NCI-H2227 (cell line): ENCODE data around the gene PIK3R5.
"Not testable (repeated sequence)": the region's sequence is repeated elsewhere in the genome, so short reads cannot be mapped to it uniquely, and the experiment has no call there.

Experiments
- DNase-seq: peaks from one replicate; lab custom pipeline; 2025; ENCODE audit not compliant: unreplicated experiment; lab: John Stamatoyannopoulos, UW

The PIK3R5 gene

GRCh38 chr17:8985054-8985701 lies 19.7 kb upstream of the PIK3R5 start:
- no peak for DNase-seq

DNA sequence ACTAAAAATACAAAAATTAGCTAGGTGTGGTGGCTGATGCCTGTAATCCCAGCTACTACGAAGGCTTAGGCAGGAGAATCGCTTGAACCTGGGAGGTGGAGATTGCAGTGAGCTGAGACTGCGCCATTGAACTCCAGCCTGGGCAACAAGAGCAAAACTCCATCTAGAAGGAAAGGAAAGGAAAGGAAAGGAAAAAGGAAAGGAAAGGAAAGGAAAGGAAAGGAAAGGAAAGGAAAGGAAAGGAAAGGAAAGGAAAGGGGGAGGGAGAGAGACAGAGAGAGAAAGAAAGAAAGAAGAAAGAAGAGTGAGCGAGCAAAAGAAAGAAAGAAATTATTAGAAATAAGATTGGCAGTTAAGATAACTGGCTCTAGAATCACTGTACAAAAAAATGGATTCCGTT lies 18.7 kb upstream of the PIK3R5 start:
- DNase-seq: not testable (repeated sequence)

DNA sequence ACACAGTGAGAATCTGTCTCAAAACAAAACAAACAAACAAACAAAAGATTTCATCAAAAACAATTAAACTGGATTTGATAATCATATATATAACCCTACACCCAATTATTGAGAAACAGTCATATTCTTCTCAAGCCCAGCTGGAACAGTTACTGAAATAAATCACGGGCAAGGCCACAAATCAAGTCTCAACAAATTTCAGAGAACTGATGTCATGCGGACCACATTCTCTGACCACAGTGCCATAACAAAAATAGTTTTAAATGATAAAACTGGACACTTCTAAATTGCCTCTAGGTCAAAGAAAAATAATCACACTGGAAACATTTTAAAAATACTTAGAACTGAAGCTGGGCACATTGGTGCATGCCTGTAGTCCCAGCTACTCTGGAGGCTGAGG lies 15.9 kb upstream of the PIK3R5 start:
- DNase-seq: no peak

DNA sequence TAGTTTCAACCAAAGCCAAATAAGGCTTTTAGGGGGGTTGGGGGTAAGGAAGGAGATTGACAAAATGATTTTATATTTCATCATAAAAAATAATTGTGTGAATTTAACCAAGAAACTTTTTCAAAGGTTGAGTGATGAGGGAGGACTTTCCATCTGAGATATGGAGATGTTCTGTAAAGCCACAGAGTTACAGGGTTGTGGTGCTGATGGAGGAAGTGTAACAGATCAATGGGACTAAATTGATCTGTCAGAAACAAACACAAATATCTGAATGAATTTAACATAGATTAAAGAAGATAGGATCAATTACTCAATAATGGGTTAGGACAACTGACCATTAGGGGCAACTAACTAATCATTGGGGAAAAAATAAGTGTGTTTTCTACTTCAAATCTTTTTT lies 14.2 kb upstream of the PIK3R5 start:
- no peak for DNase-seq

GRCh38 chr17:8976638-8977037 lies 11.1 kb upstream of the PIK3R5 start:
- DNase-seq: no peak

DNA sequence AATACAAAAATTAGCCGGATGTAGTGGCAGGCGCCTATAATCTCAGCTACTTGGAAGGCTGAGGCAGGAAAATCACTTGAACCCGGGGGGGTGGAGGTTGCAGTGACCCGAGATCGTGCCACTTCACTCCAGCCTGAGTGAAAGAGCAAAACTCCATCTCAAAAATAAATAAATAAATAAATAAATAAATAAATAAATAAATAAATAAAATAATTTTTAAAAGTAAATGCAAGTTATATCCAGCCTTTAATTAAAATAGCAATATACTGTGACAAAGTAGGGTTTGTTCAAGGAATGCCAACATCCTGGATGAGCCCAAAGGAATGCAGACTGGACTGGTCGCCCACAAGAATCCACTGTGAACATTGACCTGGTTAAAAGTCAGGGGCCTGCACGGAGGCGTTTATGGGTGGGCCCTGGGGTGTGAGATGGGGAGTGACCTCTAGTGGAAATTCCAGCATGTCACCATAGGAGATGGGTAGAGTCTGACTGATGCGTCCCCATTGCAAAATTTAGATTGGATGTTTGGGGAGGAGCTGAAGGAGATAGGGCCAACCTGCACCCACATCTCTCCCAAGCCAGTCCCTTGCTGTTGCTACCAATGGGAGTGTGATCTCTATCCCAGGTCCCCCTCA lies 9.7 kb upstream of the PIK3R5 start:
- DNase-seq: no peak

- DNase-seq: no peak
Observed at GRCh38 chr17:8969901-8970300, 4.4 kb upstream of the PIK3R5 start.

DNA sequence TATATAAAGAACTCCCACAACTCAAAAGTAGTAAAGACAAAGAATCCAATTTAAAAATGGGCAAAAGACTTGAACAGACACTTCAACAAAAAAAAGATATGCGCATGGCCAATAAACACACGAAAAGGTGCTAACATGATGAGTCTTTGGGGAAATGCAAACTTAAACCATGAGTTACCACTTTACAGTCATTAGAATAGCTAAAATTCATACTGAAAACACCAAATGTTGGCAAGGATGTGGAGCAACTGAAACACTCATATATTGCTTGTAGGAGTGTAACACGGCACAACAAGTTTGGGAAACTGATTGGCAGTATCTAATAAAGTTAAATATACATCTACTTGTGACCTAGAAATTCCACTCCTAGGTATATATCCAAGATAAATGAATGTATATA lies 3.0 kb upstream of the PIK3R5 start:
- DNase-seq: no peak

DNA sequence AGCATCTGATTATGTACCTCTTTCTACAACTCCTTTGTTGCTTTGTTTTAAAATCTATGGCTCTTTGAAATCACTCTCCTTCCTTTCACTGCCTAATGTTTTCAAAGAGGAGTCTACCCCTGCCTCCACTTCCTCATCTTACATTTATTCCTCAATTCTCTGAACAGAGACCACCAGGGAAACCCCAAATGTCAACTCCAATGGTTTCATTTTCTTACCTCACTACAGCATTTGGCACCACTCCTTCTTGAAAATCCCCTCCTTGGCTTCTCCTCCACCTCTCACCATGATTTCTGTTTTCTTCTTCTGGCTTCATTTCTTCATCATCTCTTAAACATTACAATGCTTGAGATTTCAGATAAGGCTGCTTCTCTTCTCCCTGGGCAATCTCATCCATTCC lies 2.4 kb upstream of the PIK3R5 start:
- DNase-seq: no peak

- DNase-seq: no peak
Observed at GRCh38 chr17:8966926-8967325, 1.4 kb upstream of the PIK3R5 start.

- DNase-seq: no peak
Observed at GRCh38 chr17:8964801-8965393, 610 bp downstream of the PIK3R5 start.

DNA sequence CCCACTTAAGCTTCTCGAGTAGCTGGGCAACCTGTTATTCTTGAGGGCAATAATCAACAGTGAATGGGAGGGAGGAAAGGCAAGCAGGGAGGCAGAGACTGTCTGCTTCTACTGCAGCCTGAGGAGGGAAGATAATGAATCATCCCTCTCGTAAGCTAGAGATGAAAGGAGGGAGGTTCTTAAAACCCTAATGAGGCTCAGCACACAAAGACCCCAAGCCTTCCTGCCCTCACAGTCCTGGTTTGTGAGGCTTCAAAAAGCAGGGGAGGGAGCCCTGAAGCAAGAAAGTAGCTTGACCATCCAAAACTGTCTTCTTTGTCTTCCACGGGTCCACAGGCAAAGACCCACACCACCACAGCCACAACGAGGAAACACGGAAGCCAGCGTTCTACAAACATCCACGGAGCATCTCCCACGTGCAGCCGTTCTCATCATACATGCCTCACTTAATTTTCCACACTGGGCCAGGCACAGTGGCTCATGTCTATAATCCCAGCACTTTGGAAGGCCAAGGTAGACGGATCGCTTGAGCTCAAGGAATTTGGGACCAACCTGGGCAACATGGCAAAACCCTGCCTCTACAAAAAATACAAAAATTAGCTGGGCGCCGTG lies 1.8 kb downstream of the PIK3R5 start:
- DNase-seq: peak; percentile 52

GRCh38 chr17:8963014-8963413 lies 2.5 kb downstream of the PIK3R5 start:
- no peak for DNase-seq

GRCh38 chr17:8961829-8962228 lies 3.7 kb downstream of the PIK3R5 start:
- DNase-seq: no peak

GRCh38 chr17:8960325-8961140 lies 5.0 kb downstream of the PIK3R5 start:
- DNase-seq: no peak

GRCh38 chr17:8959312-8959918 lies 6.1 kb downstream of the PIK3R5 start:
- DNase-seq: no peak

DNA sequence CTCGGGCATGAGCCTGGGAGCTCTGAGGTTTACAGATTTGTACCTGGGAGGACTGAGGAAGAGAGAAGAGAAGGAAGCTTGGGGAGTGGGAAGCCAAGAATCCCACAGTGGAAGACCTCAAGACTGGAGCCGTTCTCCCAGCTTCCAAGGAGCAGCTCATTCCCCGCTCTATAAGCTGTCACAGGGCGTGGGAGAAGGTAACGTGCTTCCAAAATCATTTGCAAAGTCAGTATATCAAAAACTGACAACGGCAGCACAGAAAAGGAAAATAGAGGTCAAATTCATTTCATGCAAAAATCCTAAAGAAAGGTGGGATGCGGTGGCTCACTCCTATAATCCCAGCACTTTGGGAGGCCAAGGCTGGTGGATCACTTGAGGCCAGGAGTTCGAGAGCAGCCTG lies 7.8 kb downstream of the PIK3R5 start:
- DNase-seq: no peak

GRCh38 chr17:8956465-8956902 lies 9.0 kb downstream of the PIK3R5 start:
- no peak for DNase-seq

DNA sequence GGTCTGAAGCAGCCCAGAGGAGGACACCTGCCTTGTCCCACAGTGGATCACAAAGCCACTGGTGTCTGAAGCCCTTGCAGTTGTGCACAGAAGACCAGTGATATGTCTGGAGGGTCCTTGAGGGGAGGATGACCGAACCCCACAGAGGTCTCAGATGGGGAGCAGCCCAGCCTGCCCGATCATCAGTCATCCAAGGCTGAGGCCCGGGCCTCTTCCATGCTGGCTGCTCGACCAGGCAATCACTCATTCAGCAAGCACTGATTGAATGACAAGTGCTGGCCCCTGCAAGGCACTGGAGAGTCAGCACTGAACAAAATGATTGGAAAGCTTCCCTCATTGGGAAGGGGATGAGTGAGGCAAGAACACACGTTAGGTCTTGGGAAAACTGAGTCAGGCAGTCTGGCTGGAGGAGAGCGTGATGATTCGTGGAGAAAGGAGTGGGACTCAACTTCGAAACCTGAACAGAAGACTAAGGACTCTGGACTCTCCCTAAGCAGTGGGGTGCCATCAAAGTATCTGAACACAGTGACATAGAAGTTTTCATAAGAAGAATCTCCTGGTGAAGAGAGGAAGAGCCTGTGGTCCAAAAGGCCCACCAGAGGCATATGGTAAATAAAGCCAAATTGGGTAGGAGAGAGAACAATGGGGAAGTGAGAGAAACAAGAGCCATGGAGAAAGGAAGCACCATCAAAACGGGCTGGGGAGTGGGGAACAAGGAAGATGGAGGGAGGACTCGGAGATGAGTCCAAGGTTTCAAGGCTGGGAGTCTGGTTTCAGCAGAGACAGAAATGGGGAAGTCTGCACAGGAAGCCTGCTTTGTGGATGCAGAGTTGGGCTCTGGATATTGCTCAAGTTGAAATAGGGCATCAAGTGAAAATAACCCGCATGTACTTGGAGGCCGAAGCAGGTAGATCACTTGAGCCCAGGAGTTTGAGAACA lies 10.2 kb downstream of the PIK3R5 start:
- no peak for DNase-seq

DNA sequence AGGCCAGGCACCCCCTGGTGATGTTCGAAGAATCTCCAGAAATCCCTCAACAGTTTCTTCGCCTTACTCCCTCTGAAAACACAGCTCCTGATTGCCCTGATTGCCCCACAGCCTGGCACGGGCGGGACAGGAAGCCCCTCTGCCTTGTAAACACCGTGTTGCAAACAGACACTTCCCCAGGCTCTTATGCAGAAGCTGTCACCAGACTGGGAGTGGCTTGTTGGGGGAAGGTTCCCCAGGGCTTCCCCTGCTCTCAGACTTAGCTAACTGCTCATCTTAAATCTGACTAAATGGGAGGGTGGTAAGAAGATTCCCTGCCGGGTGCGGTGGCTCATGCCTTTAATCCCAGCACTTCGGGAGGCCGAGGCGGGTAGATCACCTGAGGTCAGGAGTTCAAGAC lies 11.2 kb downstream of the PIK3R5 start:
- DNase-seq: no peak
